C4-2B (cell line): ENCODE data around the gene KRTAP25-1.

ENCODE experiments used
- CTCF ChIP-seq: fragments of 450-650 bp; conservative IDR thresholded peaks from 2 replicates; pipeline ENCODE4 v1.5.1; 2017; ENCODE audit warnings: mild to moderate bottlenecking
- ZFX ChIP-seq: fragments of 450-650 bp; IDR thresholded peaks from 2 replicates; pipeline ENCODE4 v1.6.1; 2017

DNA sequence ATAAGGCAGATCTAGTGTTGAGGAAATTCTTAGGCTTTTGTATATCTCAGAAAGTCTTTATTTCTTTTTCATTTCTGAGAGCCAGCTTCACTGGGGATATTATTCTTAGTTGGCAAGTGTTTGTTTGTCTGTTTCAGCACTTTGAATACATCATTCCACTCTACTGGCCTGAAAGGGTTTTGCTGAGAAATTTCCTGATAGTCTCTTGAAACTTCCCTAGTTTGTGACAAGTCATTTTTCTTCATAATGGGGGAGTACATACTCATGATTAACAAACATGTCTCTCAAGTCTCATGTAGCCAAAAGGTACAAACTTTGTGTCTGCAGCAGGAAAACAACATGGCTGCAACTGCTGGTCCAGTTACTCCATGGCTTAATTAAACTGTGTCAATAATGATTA, 37.1 kb upstream of the KRTAP25-1 start:
- no peak for TF ChIP-seq CTCF
- TF ChIP-seq ZFX: no peak
